GM23338 (cell line): ENCODE measurements around the gene ABCA6.

Source experiments
- CREB1 ChIP-seq: fragments of 250-450 bp; sonication (Bioruptor Pico); IDR thresholded peaks from 2 replicates; pipeline ENCODE4 v1.5.0; 2020; ENCODE audit warnings: low read depth, mild to moderate bottlenecking, moderate library complexity
- CTCF ChIP-seq, 2 experiments: fragments of 200-600 bp in 1 of 2; sonication (generic) in 1 of 2; conservative IDR thresholded peaks; 2 replicates each; pipeline versions ENCODE4 v1.5.1 to v1.6.1; 2016 to 2017; ENCODE audit warnings: antibody characterized with exemption in 2 of 2, low read depth in 2 of 2, mild to moderate bottlenecking in 2 of 2, moderate library complexity in 1 of 2
- EZH2 ChIP-seq: fragments of 200-600 bp; sonication (generic); IDR thresholded peaks from one replicate; pipeline ENCODE4 v1.8.0; 2017; ENCODE audit warnings: antibody characterized with exemption, mild to moderate bottlenecking, low read depth; ENCODE audit not compliant: unreplicated experiment
- EZH2phosphoT487 ChIP-seq: fragments of 200-600 bp; sonication (generic); IDR thresholded peaks from one replicate; pipeline ENCODE4 v1.8.1; 2018; ENCODE audit warnings: antibody characterized with exemption; ENCODE audit not compliant: unreplicated experiment
- JUNB ChIP-seq: IDR thresholded peaks from one replicate; pipeline ENCODE4 v1.6.1; 2016; ENCODE audit warnings: antibody characterized with exemption; ENCODE audit not compliant: unreplicated experiment
- POLR2AphosphoS5 ChIP-seq: IDR thresholded peaks from 2 replicates; pipeline ENCODE4 v1.6.1; 2016; ENCODE audit warnings: antibody characterized with exemption, low read depth
- REST ChIP-seq: IDR thresholded peaks from one replicate; pipeline ENCODE4 v1.6.1; 2018; ENCODE audit warnings: antibody characterized with exemption; ENCODE audit not compliant: unreplicated experiment
- ZNF114 ChIP-seq: fragments of 250-450 bp; sonication (Bioruptor Pico); IDR thresholded peaks from 2 replicates; pipeline ENCODE4 v1.5.0; 2020; ENCODE audit warnings: mild to moderate bottlenecking, moderate library complexity
- ZNF331 ChIP-seq: fragments of 250-450 bp; sonication (Bioruptor Pico); IDR thresholded peaks from 2 replicates; pipeline ENCODE4 v1.5.0; 2020; ENCODE audit warnings: low read depth, mild to moderate bottlenecking, moderate library complexity

GRCh38 chr17:69179227-69179952 lies 37.7 kb upstream of the ABCA6 start:
- no peak for TF ChIP-seq ZNF331 (CRISPR knock-in tag)
- no peak for TF ChIP-seq EZH2
- no peak for TF ChIP-seq POLR2AphosphoS5
- no peak for TF ChIP-seq CTCF (conservative IDR thresholded peaks at IDR 0.05; ENCODE audit: low read depth in 2 of 2)
- TF ChIP-seq CREB1 (CRISPR knock-in tag), result no peak
- TF ChIP-seq EZH2phosphoT487, result no peak
- TF ChIP-seq REST, result no peak
- TF ChIP-seq ZNF114 (CRISPR knock-in tag), result no peak
- TF ChIP-seq JUNB, result no peak
